Loucy (cell line): ENCODE data around the gene LRRC42.
"Not testable (repeated sequence)": the region's sequence is repeated elsewhere in the genome, so short reads cannot be mapped to it uniquely, and the experiment has no call there.

Experiments
- H2AFZ ChIP-seq: fragments of 200-600 bp; sonication (generic); 2 replicates; pipeline ENCODE4 v1.6.0; 2016; ENCODE audit warnings: antibody characterized with exemption, mild to moderate bottlenecking, low read length, moderate library complexity
- H3F3A ChIP-seq: fragments of 200-600 bp; 2 replicates; pipeline ENCODE4 v1.6.0; 2016; ENCODE audit warnings: antibody characterized with exemption, low read depth, mild to moderate bottlenecking
- H3K27me3 ChIP-seq: fragments of 200-600 bp; sonication (generic); 2 replicates; pipeline ENCODE4 v1.6.1; 2014; ENCODE audit warnings: low read length, mild to moderate bottlenecking; ENCODE audit not compliant: insufficient read depth, poor library complexity, severe bottlenecking
- H3K36me3 ChIP-seq: fragments of 200-600 bp; sonication (generic); 2 replicates; pipeline ENCODE4 v1.6.1; 2016; ENCODE audit warnings: low read length; ENCODE audit not compliant: insufficient read depth
- H3K4me1 ChIP-seq: fragments of 200-600 bp; sonication (generic); 2 replicates; pipeline ENCODE4 v1.5.1; 2014; ENCODE audit warnings: low read length, mild to moderate bottlenecking; ENCODE audit not compliant: insufficient read depth, poor library complexity, severe bottlenecking
- H3K4me2 ChIP-seq: fragments of 200-600 bp; sonication (generic); 2 replicates; pipeline ENCODE4 v1.6.0; 2014; ENCODE audit warnings: antibody characterized with exemption, low read length, low read depth, mild to moderate bottlenecking; ENCODE audit not compliant: poor library complexity, severe bottlenecking
- H3K4me3 ChIP-seq: fragments of 200-600 bp; sonication (generic); 2 replicates; pipeline ENCODE4 v1.5.1; 2014; ENCODE audit warnings: low read length, mild to moderate bottlenecking, mixed read lengths; ENCODE audit not compliant: poor library complexity, severe bottlenecking
- H3K79me2 ChIP-seq: fragments of 200-600 bp; sonication (generic); 2 replicates; pipeline ENCODE4 v1.6.1; 2014; ENCODE audit warnings: low read length; ENCODE audit not compliant: insufficient read depth
- H3K9ac ChIP-seq: fragments of 200-600 bp; sonication (generic); 2 replicates; pipeline ENCODE4 v1.6.0; 2014; ENCODE audit warnings: mild to moderate bottlenecking, low read depth, low read length, moderate library complexity; ENCODE audit not compliant: poor library complexity, severe bottlenecking
- H3K9me2 ChIP-seq: fragments of 200-600 bp; sonication (generic); replicated peaks from 2 replicates; pipeline ENCODE4 v1.6.1; 2016; ENCODE audit warnings: low read depth, low read length, mixed read lengths
- H3K9me3 ChIP-seq: fragments of 200-600 bp; sonication (generic); 2 replicates; pipeline ENCODE4 v1.6.1; 2014; ENCODE audit warnings: mild to moderate bottlenecking, antibody characterized with exemption, low read length, low read depth; ENCODE audit not compliant: insufficient read depth
- H4K20me1 ChIP-seq: fragments of 200-600 bp; sonication (generic); 2 replicates; pipeline ENCODE4 v1.6.0; 2014; ENCODE audit warnings: antibody characterized with exemption, low read length, mild to moderate bottlenecking; ENCODE audit not compliant: insufficient read depth, poor library complexity, severe bottlenecking
- CTCF ChIP-seq: fragments of 200-600 bp; sonication (generic); conservative IDR thresholded peaks from 2 replicates; pipeline ENCODE4 v1.5.1; 2014; ENCODE audit warnings: mild to moderate bottlenecking, antibody characterized with exemption, low read length
- EZH2phosphoT487 ChIP-seq: fragments of 200-600 bp; IDR thresholded peaks from 2 replicates; pipeline ENCODE4 v1.6.1; 2018; ENCODE audit warnings: antibody characterized with exemption, mild to moderate bottlenecking, moderate library complexity, borderline replicate concordance

Gene LRRC42

DNA sequence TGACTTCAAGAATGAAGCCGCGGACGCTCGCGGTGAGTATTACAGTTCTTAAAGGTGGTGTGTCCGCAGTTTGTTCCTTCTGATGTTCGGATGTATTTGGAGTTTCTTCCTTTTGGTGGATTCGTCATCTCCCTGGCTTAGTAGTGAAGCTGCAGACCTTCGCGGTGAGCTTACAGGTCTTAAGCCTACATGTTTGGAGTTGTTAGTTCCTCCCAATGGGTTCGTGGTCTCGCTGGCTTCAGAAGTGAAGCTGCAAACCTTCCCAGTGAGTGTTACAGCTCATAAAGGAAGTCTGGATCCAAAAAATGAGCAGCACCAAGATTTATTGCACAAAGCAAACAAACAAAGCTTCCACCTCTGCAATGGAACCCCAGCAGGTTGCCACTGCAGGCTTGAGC lies 57.1 kb downstream of the LRRC42 start:
- Histone ChIP-seq H3K4me3 (no peak overlapping the region), H3K36me3 (no peaks in the 10 kb centered on the region), H4K20me1 (no peaks in the 10 kb centered on the region), H3K9ac (no peak overlapping the region), H3K4me1 (no peaks in the 10 kb centered on the region), H3F3A (no peaks in the 10 kb centered on the region), H2AFZ (no peak overlapping the region), H3K4me2 (no peak overlapping the region), H3K9me3 (no peaks in the 10 kb centered on the region), H3K79me2 (no peaks in the 10 kb centered on the region), H3K9me2 (no peaks in the 10 kb centered on the region), H3K27me3 (no peaks in the 10 kb centered on the region)
- no peak for TF ChIP-seq EZH2phosphoT487
- TF ChIP-seq CTCF, result no peak

DNA sequence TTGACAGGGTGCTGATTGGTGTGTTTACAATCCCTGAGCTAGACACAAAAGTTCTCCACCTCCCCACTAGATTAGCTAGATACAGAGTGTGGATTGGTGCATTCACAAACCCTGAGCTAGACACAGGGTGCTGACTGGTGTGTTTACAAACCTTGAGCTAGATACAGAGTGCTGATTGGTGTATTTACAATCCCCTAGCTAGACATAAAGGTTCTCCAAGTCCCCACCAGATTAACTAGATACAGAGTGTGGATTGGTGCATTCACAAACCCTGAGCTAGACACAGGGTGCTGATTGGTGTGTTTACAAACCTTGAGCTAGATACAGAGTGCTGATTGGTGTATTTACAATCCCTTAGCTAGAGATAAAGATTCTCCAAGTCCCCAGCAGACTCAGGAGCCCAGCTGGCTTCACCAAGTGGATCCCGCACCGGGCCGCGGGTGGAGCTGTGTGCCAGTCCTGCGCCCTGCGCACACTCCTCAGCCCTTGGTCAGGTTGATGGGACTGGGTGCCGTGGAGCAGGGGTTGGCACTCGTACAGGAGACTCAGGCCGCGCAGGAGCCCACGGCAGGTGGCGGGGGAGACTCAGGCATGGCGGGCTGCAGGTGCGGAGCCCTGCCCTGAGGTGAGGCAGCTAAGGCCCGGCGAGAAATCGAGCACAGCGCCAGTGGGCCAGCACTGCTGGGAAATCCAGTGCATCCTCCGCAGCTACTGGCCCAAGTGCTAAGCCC lies 57.8 kb downstream of the LRRC42 start:
- not testable (repeated sequence) for H3K9me3 ChIP-seq, H3K79me2 ChIP-seq, H3K9ac ChIP-seq, H3F3A ChIP-seq, H3K9me2 ChIP-seq, H3K36me3 ChIP-seq, H4K20me1 ChIP-seq, H3K4me2 ChIP-seq, H3K27me3 ChIP-seq, H2AFZ ChIP-seq, H3K4me3 ChIP-seq, H3K4me1 ChIP-seq

DNA sequence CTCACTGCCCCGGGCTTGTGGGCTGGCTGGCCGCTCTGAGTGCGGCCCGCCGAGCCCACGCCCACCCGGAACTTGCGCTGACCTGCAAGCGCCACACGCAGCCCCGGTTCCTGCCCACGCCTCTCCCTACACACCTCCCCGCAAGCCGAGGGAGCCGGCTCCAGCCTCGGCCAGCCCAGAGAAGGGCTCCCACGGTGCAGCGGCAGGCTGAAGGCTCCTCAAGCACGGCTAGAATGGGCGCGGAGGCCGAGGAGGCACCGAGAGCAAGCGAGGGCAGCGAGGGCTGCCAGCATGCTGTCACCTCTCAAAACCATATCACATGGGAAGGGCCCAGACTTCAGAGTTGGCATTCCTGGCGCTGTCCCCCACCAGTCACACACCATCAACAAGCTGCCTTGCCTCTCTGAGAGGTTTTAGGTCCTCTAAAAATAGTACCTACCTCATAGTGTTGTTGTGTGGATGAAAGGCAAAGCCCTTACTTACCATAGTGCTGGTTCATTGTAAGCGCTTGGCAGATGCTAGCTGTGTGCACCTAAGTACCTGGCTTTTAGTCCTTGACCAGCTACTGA lies 58.4 kb downstream of the LRRC42 start:
- Histone ChIP-seq H2AFZ (no peak overlapping the region), H3K4me1 (no peaks in the 10 kb centered on the region), H3K27me3 (no peaks in the 10 kb centered on the region), H3K36me3 (no peaks in the 10 kb centered on the region), H3F3A (no peaks in the 10 kb centered on the region), H3K9me2 (no peaks in the 10 kb centered on the region), H3K4me3 (no peak overlapping the region), H3K9me3 (no peaks in the 10 kb centered on the region), H3K9ac (no peak overlapping the region), H3K4me2 (no peak overlapping the region), H3K79me2 (no peaks in the 10 kb centered on the region), H4K20me1 (no peaks in the 10 kb centered on the region)
- TF ChIP-seq CTCF, result no peak
- no peak for TF ChIP-seq EZH2phosphoT487

GRCh38 chr1:54006508-54006907 lies 60.4 kb downstream of the LRRC42 start:
- H3K4me3 ChIP-seq, result no peak overlapping the region
- H3K36me3 ChIP-seq, result no peaks in the 10 kb centered on the region
- H3K9me3 ChIP-seq, result no peaks in the 10 kb centered on the region
- no peaks in the 10 kb centered on the region for H3K27me3 ChIP-seq
- TF ChIP-seq CTCF (no peak), EZH2phosphoT487 (no peak)
- no peak overlapping the region for H3K9ac ChIP-seq
- H4K20me1 ChIP-seq, result no peaks in the 10 kb centered on the region
- H3K79me2 ChIP-seq, result no peaks in the 10 kb centered on the region
- no peak overlapping the region for H2AFZ ChIP-seq
- no peaks in the 10 kb centered on the region for H3K4me1 ChIP-seq
- no peaks in the 10 kb centered on the region for H3K9me2 ChIP-seq
- no peaks in the 10 kb centered on the region for H3F3A ChIP-seq
- no peak overlapping the region for H3K4me2 ChIP-seq
